CD4-positive, alpha-beta T cell treated with Interleukin-2 at 100 ng/mL for 4 hours (primary cell): ENCODE data around the gene PHACTR1.

Source experiments
- DNase-seq: peaks from one replicate; pipeline ENCODE4 v3.0.0-alpha.2; 2020; ENCODE audit warnings: low spot score

PHACTR1 gene

DNA sequence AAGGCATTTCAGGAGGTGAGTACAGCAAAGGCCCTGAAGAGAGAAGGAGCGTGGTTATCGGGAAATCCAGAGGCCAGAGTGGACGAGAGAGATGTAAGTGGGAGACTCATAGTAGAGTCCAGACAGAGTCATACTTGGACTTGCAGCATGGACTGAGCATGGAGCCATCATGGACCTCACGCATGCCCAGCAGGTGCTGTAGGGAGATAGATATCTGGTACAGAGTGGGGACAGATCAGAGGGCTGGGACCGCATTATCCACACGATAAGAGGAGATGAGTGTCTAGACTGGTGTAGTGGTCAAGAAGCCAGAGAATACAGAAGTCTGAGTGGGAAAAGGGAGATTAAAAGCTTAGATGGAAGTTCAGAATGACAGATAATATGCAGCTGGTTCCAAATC, 484.8 kb downstream of the PHACTR1 start:
- no peak for DNase-seq

DNA sequence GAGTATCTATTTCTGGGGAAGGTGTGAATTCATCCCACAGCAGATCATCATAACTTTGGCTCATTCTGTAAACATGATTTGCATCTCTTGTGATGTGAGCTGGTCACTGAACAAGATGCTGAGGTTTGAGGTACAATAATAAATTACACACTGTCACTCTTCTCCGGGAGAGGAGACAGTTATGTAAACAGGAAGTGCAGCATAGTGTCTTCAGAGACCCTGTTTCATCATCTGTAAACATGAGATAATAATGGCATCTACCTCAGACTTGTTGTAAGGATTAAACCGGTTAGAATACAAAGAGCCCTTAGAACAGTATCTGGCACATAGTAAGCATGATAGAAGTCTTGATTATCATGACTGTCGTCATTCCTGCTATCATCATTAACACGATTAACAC, 486.6 kb downstream of the PHACTR1 start:
- DNase-seq = no peak

DNA sequence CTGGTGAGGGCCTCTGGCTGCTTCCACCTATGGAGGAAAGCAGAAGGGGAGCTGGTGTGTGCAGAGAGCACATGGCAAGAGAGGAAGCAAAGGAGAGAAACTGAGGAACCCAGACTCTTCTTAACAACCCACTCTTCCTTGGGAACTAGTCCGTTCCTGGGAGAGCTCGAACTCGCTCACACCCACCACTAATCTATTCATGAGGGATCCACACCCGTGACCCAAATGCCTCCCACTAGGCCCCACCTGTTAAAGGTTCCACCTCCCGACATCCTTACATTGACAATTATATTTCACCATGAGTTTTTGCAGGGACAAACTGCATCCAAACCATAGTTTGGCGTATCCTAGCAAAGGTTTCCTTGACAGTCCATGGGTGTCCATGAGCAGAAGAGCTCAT, 488.5 kb downstream of the PHACTR1 start:
- no peak for DNase-seq

DNA sequence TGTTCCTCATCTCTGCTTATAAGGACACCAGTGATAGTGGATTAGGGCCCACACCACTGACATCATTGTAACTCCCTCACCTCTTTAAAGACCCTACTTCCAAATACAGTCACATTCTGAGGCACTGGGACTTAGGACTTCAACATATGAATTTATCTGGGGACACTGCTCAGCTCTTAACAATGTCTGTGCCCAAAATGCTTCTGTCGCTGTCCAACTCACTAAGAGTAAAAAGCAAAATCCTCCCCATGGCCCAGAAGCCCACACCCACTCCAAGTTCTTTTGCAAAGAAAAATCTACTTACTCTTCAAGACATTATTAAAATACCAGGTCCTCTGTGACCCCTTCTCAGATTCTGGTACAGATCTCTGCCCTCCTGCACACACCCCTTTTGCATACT, 495.5 kb downstream of the PHACTR1 start:
- no peak for DNase-seq

DNA sequence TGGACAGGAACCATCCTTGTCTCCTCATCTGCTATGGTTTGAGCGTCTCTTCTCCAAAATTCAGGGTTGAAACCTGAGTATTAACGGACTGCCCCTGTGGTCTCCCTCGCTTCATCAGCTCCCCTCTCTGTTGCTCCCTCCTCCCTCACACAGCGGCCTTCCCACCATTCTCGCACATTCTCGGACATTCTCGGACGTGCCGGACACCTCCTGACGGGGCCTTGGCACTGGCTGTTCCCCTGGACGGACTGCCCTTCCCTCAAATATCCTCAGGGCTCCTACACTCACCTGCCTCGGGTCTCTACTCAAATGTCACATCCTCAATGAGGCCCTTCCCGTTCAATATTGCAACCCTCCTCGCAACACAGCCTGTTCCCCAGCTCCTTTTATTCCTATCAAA, 496.0 kb downstream of the PHACTR1 start:
- DNase-seq = no peak

DNA sequence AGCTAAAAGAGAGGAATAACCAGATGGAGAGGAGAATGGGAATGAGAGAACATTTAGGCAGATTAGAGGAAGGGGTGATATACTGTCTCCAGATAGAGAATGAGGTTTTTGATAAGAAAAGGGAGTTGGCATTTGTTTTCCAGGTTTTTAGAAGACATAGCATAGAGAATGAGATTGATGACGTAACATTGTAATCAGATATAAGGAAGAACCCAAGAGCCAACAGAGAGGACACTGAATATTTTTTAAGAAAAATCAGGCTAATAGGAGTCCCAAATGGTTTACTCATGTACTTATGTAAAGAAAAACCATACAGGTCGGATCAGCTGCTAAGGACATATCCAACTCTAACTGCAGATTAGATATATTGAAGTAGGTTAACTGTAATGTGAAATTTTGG, 498.8 kb downstream of the PHACTR1 start:
- DNase-seq = no peak

DNA sequence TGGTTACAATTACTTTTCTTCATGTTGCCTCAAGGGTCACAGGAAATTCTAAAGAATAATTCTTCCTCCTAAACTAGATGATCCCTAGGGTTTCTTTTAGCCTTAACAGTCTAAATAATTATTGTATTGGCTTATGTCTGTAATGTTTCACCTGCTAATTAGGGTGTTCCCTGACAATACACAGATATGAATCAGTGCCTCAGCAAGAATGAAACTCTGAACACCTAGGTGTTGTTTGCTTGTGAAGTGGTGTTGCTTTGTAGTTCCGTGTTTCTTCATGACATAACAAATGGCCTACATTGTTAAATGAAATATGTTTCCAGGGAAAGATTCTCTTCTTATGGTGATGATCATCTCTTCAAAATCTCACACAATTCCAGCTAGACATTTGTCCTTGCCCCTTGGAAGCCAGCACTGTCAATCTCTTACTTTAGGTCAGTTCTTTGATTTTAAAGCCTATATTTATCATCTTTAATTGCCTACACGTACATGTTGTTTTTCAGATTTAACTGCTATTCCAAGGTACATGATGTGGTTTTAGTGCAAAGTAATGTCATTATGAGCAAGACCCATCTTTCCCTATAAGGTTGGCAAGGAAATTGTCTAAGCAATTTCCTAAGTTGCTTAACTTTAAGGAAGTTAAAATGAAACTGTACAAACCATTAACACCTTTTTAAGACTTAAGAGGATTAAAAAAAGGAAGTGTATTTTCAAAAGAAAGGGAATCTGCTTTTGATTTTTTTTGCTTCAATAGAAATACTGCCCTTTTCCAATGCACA, 499.9 kb downstream of the PHACTR1 start:
- no peak for DNase-seq

DNA sequence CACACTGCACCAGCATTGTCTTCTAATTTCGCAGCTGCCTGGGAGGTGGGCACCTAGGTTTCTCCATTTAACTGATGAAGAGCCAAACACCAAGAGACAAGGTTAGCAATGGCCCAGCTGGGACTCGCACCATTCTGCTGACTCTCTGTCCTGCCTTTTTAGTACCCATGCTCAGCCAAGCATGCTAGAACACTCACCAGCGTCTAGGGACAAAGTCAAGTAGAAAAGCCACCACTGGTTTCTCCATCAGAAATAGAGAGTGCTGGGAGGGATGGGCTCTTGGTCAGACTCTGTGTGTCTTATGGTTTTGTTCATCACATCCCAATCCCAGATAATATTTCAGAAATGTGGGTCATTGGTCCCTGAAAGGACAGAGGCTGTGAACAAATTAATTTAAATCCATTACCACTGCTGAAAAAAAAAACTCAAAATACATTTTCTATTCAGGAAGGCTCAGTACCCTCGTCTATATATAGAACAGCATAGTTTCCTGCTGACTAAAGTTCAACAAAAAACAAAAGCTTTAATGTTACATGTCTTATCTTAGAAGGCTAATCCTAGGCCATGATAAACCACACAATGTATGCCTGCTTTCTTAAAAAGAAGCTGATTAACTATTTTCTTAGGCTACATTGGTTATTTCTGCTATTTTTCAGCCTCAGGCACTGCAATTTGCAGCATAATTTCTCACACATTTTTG, 500.8 kb downstream of the PHACTR1 start:
- no peak for DNase-seq

DNA sequence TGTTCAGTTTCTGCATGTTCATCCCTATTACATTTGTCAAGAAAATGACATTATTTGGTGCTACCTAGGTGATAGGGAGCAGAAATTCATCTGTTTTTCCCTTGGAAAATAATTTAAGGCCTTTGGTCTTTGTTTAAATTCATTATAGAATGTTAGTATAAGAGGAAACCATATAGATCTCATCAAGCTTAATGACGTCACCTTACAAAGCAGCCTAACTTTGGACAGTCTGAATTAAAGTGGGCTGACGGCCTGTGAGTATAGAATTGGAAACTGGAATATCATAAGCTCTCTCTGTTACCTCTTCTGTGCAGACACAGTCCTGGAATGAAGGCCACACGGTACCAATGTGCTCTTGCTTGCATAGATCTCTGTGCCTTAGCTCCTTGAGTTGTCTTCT, 503.7 kb downstream of the PHACTR1 start:
- no peak for DNase-seq

DNA sequence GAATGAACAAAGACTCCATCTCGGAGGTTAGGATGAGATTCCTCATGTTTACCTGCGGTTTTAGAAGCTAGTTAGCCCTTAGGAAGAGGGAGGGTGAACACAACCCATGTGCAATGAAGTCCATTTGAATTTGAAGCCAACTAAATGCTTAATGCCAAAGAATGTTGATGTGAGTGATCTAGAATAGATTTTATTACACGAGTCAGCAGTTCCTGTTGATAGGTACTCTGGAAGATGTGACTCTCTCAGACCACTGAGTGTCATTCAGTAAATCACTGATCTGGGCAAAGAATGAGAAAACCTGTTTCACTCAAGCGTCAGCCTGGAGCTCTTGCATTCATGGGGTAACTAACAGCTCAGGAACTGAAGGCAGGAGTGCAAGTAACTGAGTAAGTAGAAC, 505.5 kb downstream of the PHACTR1 start:
- no peak for DNase-seq

DNA sequence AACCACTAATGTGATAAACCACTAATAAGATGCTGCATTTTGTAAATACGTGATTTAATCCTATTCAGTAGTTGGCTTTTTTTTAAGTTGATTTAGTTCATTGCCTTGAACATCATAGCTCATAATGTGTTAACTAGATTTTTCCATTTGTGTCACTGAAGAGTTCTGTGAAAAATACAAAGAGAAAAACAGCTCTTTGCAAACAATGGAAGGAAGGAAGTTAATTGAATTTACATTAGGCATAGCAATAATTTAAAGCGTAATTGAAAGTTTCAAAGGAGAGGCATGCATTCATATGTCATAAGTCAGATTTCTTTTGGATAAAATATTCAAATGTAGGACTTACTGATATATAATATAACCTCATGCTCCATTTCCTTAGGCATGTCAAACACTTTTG, 509.5 kb downstream of the PHACTR1 start:
- DNase-seq = no peak

DNA sequence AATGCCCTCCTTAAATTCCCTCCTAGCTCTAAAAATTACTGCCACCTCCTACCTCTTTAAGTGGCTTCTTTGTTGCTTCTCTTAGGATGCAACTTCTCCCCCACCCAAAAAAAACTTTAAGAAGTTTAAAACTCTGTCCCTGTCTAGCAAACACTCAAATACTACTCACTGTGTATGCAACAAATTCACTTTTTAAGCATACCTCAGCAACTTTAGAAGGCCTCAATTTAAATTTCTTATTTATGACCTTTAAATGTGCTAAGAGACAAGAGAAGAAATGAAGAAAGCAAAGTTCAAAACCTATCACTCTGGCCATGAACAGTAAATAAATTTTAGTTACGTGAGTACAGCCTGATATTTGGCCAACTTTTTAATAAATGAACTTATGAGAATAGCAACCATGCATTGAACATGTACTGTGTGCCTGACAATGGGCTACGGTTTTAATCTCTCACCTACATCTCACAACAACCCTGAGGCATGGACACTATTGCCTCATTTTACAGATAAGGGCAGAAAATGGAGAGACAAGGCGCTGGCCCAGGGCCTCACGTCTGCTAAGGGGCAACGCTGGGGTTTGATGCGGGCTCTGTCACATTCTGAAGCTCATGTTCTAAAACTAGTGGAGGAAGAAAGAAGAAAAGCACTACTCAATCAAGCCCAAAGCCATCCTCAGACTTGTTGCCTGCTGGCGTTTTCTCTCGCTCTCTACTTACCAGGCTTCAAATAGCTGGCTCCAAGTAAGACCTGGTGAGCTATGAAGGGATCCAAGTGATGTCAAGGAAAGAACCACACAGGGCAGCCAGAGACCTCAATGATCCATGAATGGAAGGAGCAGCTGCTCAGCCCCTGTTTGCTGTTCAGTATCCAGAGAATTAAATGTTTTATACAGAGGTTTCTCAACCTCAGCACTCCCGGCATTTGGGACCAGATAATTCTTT, 512.0 kb downstream of the PHACTR1 start:
- no peak for DNase-seq

DNA sequence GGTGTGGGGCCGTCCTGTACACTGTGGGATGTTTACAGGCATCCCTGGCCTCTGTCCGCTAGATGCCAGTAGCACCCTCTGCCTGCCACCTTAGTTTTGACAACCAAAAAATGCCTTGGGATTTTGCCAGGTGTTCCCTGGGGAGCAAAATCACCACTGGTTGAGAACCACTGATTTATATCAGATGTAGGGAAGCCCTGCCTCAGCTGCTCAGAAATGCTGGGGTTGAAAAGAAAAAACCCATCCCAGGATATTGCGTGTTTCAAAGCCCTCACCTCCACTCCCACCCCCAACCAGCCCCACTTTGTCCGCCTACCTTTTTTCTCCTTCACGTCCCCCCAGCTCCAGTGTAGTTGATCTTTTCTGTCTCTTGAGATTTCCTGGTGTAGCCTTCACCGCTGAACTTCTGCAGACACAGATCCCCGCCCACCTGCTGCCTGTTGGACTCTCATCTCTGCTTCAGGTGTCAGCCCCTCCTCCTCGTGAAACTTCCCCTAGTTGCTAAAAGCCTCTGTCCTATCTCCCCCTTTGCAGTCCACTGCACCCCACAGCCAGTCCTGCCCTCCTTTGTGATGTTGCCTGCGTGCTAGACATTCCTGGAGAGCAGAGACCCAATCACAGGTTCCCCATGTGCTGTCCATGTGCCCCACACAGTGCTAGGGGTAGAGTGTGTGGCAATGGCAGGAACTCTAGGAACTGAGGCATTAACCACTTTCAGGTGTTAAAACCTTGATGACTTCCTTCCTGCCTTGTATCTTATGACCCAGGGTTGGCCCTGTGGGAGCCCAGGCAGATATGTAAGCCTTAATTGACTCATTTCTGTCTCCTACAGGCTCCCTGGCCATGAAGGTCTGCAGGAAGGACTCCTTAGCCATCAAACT, 512.9 kb downstream of the PHACTR1 start:
- peak; percentile 10 for DNase-seq

DNA sequence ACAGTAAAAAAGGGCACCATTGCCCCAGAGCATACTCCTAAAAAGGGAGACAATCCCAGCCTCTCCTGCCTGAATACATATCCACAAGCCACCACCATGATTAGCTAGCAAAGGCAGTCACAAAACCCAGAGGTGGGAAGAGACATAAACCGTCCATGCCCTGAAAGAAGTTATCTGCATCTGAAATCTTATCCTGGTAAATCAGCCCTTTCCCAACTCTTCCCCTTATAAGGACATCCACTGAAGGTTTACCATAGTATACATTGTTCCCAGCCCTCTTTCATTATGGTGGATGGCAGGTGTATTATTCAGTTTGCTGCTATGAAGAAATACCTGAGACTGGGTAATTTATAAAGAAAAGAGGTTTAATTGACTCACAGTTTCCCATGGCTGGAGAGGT, 516.5 kb downstream of the PHACTR1 start:
- no peak for DNase-seq

DNA sequence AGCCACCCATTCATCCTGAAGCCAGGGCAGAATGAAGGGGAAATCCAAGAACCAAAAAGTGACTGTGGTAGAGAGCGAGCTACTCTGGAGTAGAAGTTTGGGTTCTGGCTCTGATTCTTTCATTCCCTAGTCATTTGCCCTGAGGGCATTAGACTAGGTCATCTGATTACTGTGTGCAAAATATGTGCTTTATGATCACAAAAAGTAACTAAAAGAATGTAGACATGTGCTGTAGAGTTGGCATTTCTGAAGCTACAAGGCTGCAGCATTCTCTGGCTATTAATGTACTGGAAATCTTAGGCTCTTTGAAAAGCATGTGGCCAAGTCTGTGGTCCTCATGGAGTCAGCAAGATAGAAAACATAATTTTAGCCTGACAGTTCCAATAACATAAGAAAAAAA, 517.6 kb downstream of the PHACTR1 start:
- DNase-seq = no peak

DNA sequence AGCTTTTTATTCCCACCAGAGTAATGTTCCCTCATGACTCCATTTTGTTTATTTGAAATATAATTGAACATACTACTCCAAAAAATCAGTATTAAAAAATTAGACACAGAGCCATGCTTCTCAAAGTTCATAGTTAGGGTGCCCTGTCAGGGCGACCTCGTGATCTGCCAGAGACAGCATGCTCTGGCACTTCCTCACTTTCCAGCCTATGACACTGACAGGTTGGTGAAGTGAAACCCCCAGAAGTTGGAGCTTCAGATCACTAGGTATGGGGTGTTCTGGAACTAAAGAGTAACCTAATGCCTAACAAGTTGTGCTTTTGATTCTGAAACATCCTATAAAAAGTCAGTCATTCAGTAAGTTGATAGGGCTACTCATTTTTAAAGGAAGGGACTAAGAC, 518.8 kb downstream of the PHACTR1 start:
- no peak for DNase-seq

DNA sequence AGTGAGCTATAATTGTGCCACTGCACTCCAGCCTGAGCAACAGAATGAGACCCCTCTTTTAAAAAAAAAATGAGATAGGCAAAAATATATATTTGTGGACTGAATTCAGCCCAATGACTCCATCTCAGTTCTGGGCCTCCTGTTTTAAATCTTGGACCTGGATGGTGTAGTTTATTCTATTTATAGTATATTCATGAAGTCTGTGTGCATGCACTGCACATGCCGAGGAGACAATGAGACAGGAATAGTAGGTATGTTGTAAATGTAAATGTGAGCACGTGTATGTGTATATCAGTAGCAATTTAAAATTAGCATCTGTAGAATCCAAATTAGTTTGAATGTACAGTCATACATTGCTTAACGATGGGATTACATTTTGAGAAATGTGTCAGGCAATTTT, 520.8 kb downstream of the PHACTR1 start:
- no peak for DNase-seq

DNA sequence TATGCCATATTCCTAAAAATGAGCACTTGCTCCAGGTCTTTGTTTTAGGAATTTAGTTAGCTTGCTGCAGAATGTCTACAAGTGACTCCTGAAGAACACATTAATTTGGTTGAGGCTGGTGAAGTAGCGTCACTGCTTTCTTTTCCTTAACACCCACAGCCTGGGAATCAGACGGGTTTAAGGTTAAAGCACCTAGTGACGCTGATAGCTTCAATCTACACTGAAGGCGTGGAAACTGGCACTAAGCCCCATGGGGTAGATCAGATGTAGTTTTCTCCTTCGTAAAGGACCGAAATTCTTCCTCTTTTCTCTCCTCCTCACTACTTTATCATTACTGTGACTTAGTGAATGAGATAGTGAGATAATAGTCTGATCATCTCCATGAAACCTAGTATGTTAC, 521.5 kb downstream of the PHACTR1 start:
- no peak for DNase-seq

DNA sequence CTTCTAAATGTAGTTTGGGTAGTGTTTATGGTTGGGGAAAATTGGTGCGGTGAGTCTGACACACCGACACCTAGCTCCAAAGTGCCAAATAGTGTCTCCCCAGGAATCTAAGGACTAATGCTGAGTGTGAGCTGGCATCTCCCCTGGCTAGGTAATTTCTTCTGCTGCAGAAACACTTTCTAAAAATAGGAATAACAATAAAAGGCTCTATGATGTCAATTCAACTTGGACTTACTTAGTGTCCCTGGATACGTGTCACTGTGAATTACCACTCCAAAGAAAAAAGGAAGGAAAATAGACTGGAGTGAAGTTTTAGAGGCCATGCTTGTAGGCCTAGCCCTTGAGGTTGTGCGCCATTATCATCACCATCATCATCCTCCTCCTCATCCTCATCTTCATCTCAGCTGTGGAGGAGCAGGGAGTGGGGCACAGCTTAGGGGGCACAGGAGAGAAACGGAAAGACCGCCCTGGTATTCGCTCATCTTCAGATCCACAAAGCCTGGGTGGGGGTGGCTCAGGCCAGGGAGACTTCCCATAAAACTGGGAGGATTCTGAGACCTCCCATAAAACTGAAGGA, 522.2 kb downstream of the PHACTR1 start:
- DNase-seq = no peak

DNA sequence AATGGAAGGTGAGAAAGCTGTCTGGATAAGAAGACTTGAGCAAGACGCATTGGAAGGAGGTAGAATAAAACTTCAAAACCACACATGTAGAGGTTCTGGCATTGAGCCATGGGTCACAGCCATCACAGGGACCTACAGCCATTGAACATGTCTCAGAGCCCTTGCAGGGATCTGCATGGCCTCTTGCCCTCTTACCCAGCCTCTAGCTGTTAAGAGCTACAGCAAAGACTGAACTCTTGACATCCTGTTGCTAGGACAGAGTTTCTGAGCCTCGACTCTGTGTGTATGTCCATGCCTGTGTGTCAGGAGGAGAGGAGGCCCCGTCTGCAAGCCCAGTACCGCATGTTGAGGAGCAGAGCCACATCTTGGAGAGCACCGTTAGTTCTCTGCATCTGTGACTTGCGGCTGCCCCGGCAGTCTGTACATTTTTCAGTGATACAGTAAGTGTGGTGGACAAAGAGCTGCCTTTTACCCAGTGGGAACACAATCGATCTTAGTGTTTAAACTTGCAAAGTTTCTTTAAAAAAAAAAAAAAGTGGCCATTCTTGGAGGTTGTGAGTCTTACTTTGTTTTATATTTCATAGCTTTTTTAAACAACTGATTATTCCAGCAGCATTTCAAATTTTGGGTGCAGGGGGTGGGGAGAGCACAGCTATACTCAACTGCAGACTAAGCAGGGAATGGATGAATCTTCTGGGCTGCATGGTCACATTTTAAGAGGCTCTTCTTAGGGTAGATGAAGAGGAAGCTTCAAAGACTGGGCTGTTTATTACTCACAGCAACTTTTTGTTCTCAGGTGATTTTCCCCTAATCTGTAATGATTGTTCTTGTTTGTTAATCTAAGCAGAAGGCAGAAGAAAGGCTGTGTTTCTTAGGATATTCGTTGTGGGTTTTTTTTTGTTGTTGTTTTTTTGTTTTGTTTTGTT, 523.2 kb downstream of the PHACTR1 start:
- DNase-seq = no peak
